GM21367 (cell line): ENCODE measurements around the gene MYMX.
"Not testable (repeated sequence)": the region's sequence is repeated elsewhere in the genome, so short reads cannot be mapped to it uniquely, and the experiment has no call there.

Experiments
- ATAC-seq: cut with Tn5 transposase; IDR thresholded peaks from one replicate; pipeline ENCODE4 v1.9.1; 2021; ENCODE audit not compliant: unreplicated experiment

The MYMX gene

GRCh38 chr6:44185953-44186634 lies 30.6 kb upstream of the MYMX start:
- ATAC-seq = no peak

GRCh38 chr6:44186635-44187025 lies 30.1 kb upstream of the MYMX start:
- ATAC-seq = no peak

- ATAC-seq = no peak
Measured at GRCh38 chr6:44188819-44189218, 27.9 kb upstream of the MYMX start.

GRCh38 chr6:44189257-44189656 lies 27.5 kb upstream of the MYMX start:
- ATAC-seq = no peak

- ATAC-seq = no peak
Measured at GRCh38 chr6:44190715-44191114, 26.0 kb upstream of the MYMX start.

GRCh38 chr6:44192428-44193041 lies 24.2 kb upstream of the MYMX start:
- no peak for ATAC-seq

GRCh38 chr6:44193307-44193910 lies 23.3 kb upstream of the MYMX start:
- no peak for ATAC-seq

GRCh38 chr6:44194326-44194725 lies 22.4 kb upstream of the MYMX start:
- ATAC-seq = no peak

GRCh38 chr6:44196351-44196750 lies 20.4 kb upstream of the MYMX start:
- not testable (repeated sequence) for ATAC-seq

GRCh38 chr6:44198684-44199083 lies 18.0 kb upstream of the MYMX start:
- ATAC-seq = no peak

GRCh38 chr6:44199883-44200282 lies 16.8 kb upstream of the MYMX start:
- ATAC-seq = no peak

- no peak for ATAC-seq
Measured at GRCh38 chr6:44201200-44201599, 15.5 kb upstream of the MYMX start.

GRCh38 chr6:44201638-44202303 lies 15.0 kb upstream of the MYMX start:
- no peak for ATAC-seq

- ATAC-seq = no peak
Measured at GRCh38 chr6:44202332-44202971, 14.3 kb upstream of the MYMX start.

GRCh38 chr6:44202972-44203750 lies 13.6 kb upstream of the MYMX start:
- no peak for ATAC-seq

- ATAC-seq = no peak
Measured at GRCh38 chr6:44203955-44204354, 12.8 kb upstream of the MYMX start.

GRCh38 chr6:44207966-44208365 lies 8.8 kb upstream of the MYMX start:
- ATAC-seq = no peak

- ATAC-seq = no peak
Measured at GRCh38 chr6:44211284-44211683, 5.4 kb upstream of the MYMX start.

GRCh38 chr6:44214307-44214706 lies 2.4 kb upstream of the MYMX start:
- ATAC-seq = no peak

GRCh38 chr6:44217332-44218143 lies 812 bp downstream of the MYMX start:
- no peak for ATAC-seq
